HCT116 (cell line): ENCODE measurements around the gene TOM1. TPM values are rescaled to one million over a fixed set of nuclear protein-coding genes. Genes with fewer than 3 reads are reported as not detected.
A peak's percentile ranks its signal among the peaks of the same experiment; 100 is the strongest.

Experiments used
- ATAC-seq: fragments of 200-7000 bp; cut with Tn5 transposase; 2 replicates; pipeline ENCODE4 v1.9.1; 2020; ENCODE audit warnings: mild to moderate bottlenecking, moderate library complexity
- BruUV-seq: library from RNA; stranded (reverse); fragments of 400-500 nt; replicated peaks from 2 replicates; lab custom pipeline; 2021; lab: Mats Ljungman, UMichigan
- CTCF ChIA-PET: fragments of 300-600 bp; sonication (Branson Sonifier 250); formaldehyde crosslinking; loops from one replicate; lab custom pipeline; 2021; ENCODE audit warnings: antibody characterized with exemption; lab: Charles Lee
- POLR2A ChIA-PET: fragments of 300-600, 350-600 bp; sonication (Branson Sonifier 250); formaldehyde crosslinking; loops from one replicate; lab custom pipeline; 2021; ENCODE audit warnings: antibody characterized with exemption; lab: Charles Lee
- RAD21 ChIA-PET, 2 experiments: fragments of 300-600 bp; sonication (Branson Sonifier 250); formaldehyde crosslinking; loops; one replicate each; lab custom pipeline; 2023; ENCODE audit warnings: low total read pairs in 2 of 2; ENCODE audit not compliant: uncharacterized antibody in 2 of 2, unreplicated experiment in 2 of 2, low non-redundant PET in 1 of 2; lab: Charles Lee
- DNase-seq: peaks from one replicate; pipeline ENCODE4 v3.0.0-alpha.2; 2010; ENCODE audit warnings: low read depth, low spot score
- H2AFZ ChIP-seq: fragments of 200-600 bp; shearing (Covaris generic), sonication (generic); 2 replicates; pipeline ENCODE4 v1.6.1; 2017; ENCODE audit warnings: low read depth, mixed run types, mixed read lengths, antibody characterized with exemption, low read length; ENCODE audit not compliant: poor library complexity, severe bottlenecking
- H3K27ac ChIP-seq: 2 replicates; pipeline ENCODE4 v1.5.1; 2012; ENCODE audit warnings: low read depth, low read length
- H3K27me3 ChIP-seq: fragments of 200-600 bp; sonication (generic); 2 replicates; pipeline ENCODE4 v1.6.1; 2016; ENCODE audit warnings: mixed run types, low read length, mixed read lengths; ENCODE audit not compliant: insufficient read depth
- H3K36me3 ChIP-seq, 2 experiments: fragments of 200-500 bp in 1 of 2; fragments of 200-600 bp in 1 of 2; sonication (Bioruptor generic) in 1 of 2; sonication (generic) in 1 of 2; 2 replicates each; pipeline versions ENCODE4 v1.5.1 to v1.6.1; 2014 to 2016; ENCODE audit warnings: low read length in 2 of 2, inconsistent platforms in 1 of 2, mixed read lengths in 1 of 2, mixed run types in 1 of 2; ENCODE audit not compliant: insufficient read depth in 2 of 2, control insufficient read depth in 1 of 2
- H3K4me1 ChIP-seq, 2 experiments: fragments of 200-600 bp in 1 of 2; sonication (generic) in 1 of 2; 2 replicates each; pipeline versions ENCODE4 v1.5.1 to v1.6.1; 2012 to 2017; ENCODE audit warnings: low read length in 2 of 2, inconsistent platforms in 1 of 2, mild to moderate bottlenecking in 1 of 2, mixed read lengths in 1 of 2, mixed run types in 1 of 2, moderate library complexity in 1 of 2; ENCODE audit not compliant: insufficient read depth in 2 of 2, control insufficient read depth in 1 of 2
- H3K4me2 ChIP-seq: fragments of 200-600 bp; sonication (generic); 2 replicates; pipeline ENCODE4 v1.6.1; 2017; ENCODE audit warnings: mixed run types, low read length, mixed read lengths
- H3K4me3 ChIP-seq, 2 experiments: fragments of 200-600 bp in 1 of 2; sonication (generic) in 1 of 2; replicated peaks in 1 of 2; 2 replicates each; pipeline ENCODE4 v1.5.1; 2011 to 2016; ENCODE audit warnings: low read length in 2 of 2, control low read depth in 1 of 2, low read depth in 1 of 2, mild to moderate bottlenecking in 1 of 2, mixed read lengths in 1 of 2, mixed run types in 1 of 2
- H3K79me2 ChIP-seq: fragments of 200-600 bp; sonication (generic); 2 replicates; pipeline ENCODE4 v1.6.1; 2017; ENCODE audit warnings: mild to moderate bottlenecking, mixed run types, low read length, moderate library complexity, mixed read lengths; ENCODE audit not compliant: insufficient read depth
- H3K9ac ChIP-seq: fragments of 200-600 bp; sonication (generic); 2 replicates; pipeline ENCODE4 v1.6.1; 2016; ENCODE audit warnings: low read length, mixed read lengths
- H3K9me2 ChIP-seq: fragments of 200-600 bp; sonication (generic), shearing (Covaris generic); 2 replicates; pipeline ENCODE4 v1.6.1; 2017; ENCODE audit warnings: mixed run types, mild to moderate bottlenecking, moderate library complexity; ENCODE audit not compliant: insufficient read depth
- H3K9me3 ChIP-seq, 2 experiments: fragments of 200-500 bp in 1 of 2; fragments of 200-600 bp in 1 of 2; sonication (Bioruptor generic) in 1 of 2; sonication (generic) in 1 of 2; 2 replicates each; pipeline ENCODE4 v1.6.1; 2014 to 2017; ENCODE audit warnings: low read length in 2 of 2, mixed read lengths in 2 of 2, inconsistent platforms in 1 of 2, low read depth in 1 of 2, mild to moderate bottlenecking in 1 of 2, mixed run types in 1 of 2, moderate library complexity in 1 of 2; ENCODE audit not compliant: control insufficient read depth in 1 of 2, insufficient read depth in 1 of 2
- H4K20me1 ChIP-seq: fragments of 200-600 bp; sonication (generic), shearing (Covaris generic); 2 replicates; pipeline ENCODE4 v1.6.1; 2017; ENCODE audit warnings: mixed run types, mild to moderate bottlenecking, moderate library complexity; ENCODE audit not compliant: insufficient read depth
- CTCF ChIP-seq, 3 experiments: fragments of 200-600 bp in 1 of 3; sonication (generic) in 1 of 3; IDR thresholded peaks in 2 of 3; conservative IDR thresholded peaks in 1 of 3; 2 replicates each; pipeline ENCODE4 v1.5.1; 2012 to 2017; ENCODE audit warnings: low read depth in 2 of 3, low read length in 2 of 3, antibody characterized with exemption in 1 of 3, borderline replicate concordance in 1 of 3, control low read depth in 1 of 3, mild to moderate bottlenecking in 1 of 3, mixed read lengths in 1 of 3, mixed run types in 1 of 3, moderate library complexity in 1 of 3; ENCODE audit not compliant: insufficient read depth in 1 of 3
- EGR1 ChIP-seq: IDR thresholded peaks from 2 replicates; pipeline ENCODE4 v1.6.1; 2012; ENCODE audit warnings: low read depth
- ELF1 ChIP-seq: IDR thresholded peaks from 2 replicates; pipeline ENCODE4 v1.6.1; 2012; ENCODE audit warnings: low read depth, borderline replicate concordance
- MAX ChIP-seq: IDR thresholded peaks from 2 replicates; pipeline ENCODE4 v1.6.1; 2012
- POLR2A ChIP-seq: IDR thresholded peaks from 2 replicates; pipeline ENCODE4 v1.7.0; 2011; ENCODE audit warnings: borderline replicate concordance; ENCODE audit not compliant: insufficient read depth, insufficient read length; ENCODE audit errors: extremely low read depth
- POLR2AphosphoS5 ChIP-seq: IDR thresholded peaks from 2 replicates; pipeline ENCODE4 v1.6.1; 2011; ENCODE audit warnings: mild to moderate bottlenecking, low read depth, low read length, moderate library complexity
- SIN3A ChIP-seq: IDR thresholded peaks from 2 replicates; pipeline ENCODE4 v1.6.1; 2012; ENCODE audit warnings: low read depth
- SP1 ChIP-seq: IDR thresholded peaks from 2 replicates; pipeline ENCODE4 v1.6.1; 2012; ENCODE audit warnings: low read depth
- SRF ChIP-seq: IDR thresholded peaks from 2 replicates; pipeline ENCODE4 v1.6.1; 2012; ENCODE audit warnings: low read depth
- TCF7L2 ChIP-seq: IDR thresholded peaks from 2 replicates; pipeline ENCODE4 v1.7.0; 2011; ENCODE audit warnings: borderline replicate concordance, inconsistent platforms; ENCODE audit not compliant: insufficient read depth, insufficient read length; ENCODE audit errors: extremely low read depth
- YY1 ChIP-seq: IDR thresholded peaks from 2 replicates; pipeline ENCODE4 v1.6.1; 2011; ENCODE audit warnings: low read length, low read depth, moderate library complexity, mild to moderate bottlenecking; ENCODE audit not compliant: insufficient replicate concordance; ENCODE audit errors: extremely low read depth
- ZFX ChIP-seq: fragments of 450-650 bp; IDR thresholded peaks from 2 replicates; pipeline ENCODE4 v1.6.1; 2017
- ZNF274 ChIP-seq: fragments of 200-500 bp; sonication (Bioruptor generic); IDR thresholded peaks from 2 replicates; pipeline ENCODE4 v1.6.1; 2014; ENCODE audit warnings: mild to moderate bottlenecking, low read depth, low read length, inconsistent platforms
- intact Hi-C: fragments of 100-400 bp; cut with micrococcal nuclease; formaldehyde crosslinking; loops from 2 replicates; pipeline ENCODE4 v1.10.0; 2022
- total RNA-seq: library from RNA; stranded (reverse); gene quantifications from one replicate; pipeline ENCODE4 v1.2.1, GENCODE V29; 2021; ENCODE audit not compliant: unreplicated experiment
- TF ChIP-seq, protein P1 (sequence below): IDR thresholded peaks from 2 replicates; pipeline ENCODE4 v1.6.1; 2011; ENCODE audit warnings: mild to moderate bottlenecking, low read length, moderate library complexity; ENCODE audit not compliant: insufficient replicate concordance; ENCODE audit errors: extremely low read depth

The TOM1 gene
- total RNA-seq, 1 experiment from 2014 or later = 18.0 TPM

GRCh38 chr22:35369996-35370395, 70.3 kb downstream of the TOM1 start:
- intact Hi-C loops = loop anchor here (10.0 kb wide), 1 partner anchor 465 kb away; no protein-coding TSS in a partner anchor
- peak overlapping the region; percentile 11 for H2AFZ ChIP-seq

GRCh38 chr22:35373781-35374180, 74.1 kb downstream of the TOM1 start:
- ChIA-PET RAD21 (no interaction called here), CTCF (no interaction called here), POLR2A (no interaction called here)
- Histone ChIP-seq H3K36me3 (no peaks in the 10 kb centered on the region), H2AFZ (no peak overlapping the region), H3K27me3 (no peaks in the 10 kb centered on the region), H3K4me2 (no peak overlapping the region), H3K27ac (no peak overlapping the region), H3K4me3 (no peak overlapping the region), H3K79me2 (no peaks in the 10 kb centered on the region), H4K20me1 (no peaks in the 10 kb centered on the region), H3K9me3 (no peaks in the 10 kb centered on the region), H3K4me1 (peaks cover 36 to 79% of the 10 kb centered on the region in 2 experiments), H3K9me2 (no peaks in the 10 kb centered on the region), H3K9ac (no peak overlapping the region)
- DNase-seq (no peak), ATAC-seq (no peak)
- intact Hi-C loops = loop anchor here (10.0 kb wide), 1 partner anchor 461 kb away; no protein-coding TSS in a partner anchor
- BruUV-seq = no TSS peak
- TF ChIP-seq POLR2A = no peak
- no peak for TF ChIP-seq CTCF (IDR thresholded peaks at IDR 0.05 in 2 of 3, conservative IDR thresholded peaks at IDR 0.05 in 1 of 3; ENCODE audit: borderline replicate concordance in 1 of 3, insufficient read depth in 1 of 3, low read depth in 2 of 3, low read length in 2 of 3)
- no peak for TF ChIP-seq ELF1
- no peak for TF ChIP-seq YY1
- TF ChIP-seq MAX = no peak
- TF ChIP-seq SIN3A = no peak
- no peak for TF ChIP-seq TCF7L2
- TF ChIP-seq ZNF274 = no peak
- TF ChIP-seq SP1 = no peak
- TF ChIP-seq, protein P1, sequence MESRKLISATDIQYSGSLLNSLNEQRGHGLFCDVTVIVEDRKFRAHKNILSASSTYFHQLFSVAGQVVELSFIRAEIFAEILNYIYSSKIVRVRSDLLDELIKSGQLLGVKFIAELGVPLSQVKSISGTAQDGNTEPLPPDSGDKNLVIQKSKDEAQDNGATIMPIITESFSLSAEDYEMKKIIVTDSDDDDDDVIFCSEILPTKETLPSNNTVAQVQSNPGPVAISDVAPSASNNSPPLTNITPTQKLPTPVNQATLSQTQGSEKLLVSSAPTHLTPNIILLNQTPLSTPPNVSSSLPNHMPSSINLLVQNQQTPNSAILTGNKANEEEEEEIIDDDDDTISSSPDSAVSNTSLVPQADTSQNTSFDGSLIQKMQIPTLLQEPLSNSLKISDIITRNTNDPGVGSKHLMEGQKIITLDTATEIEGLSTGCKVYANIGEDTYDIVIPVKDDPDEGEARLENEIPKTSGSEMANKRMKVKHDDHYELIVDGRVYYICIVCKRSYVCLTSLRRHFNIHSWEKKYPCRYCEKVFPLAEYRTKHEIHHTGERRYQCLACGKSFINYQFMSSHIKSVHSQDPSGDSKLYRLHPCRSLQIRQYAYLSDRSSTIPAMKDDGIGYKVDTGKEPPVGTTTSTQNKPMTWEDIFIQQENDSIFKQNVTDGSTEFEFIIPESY = no peak
- TF ChIP-seq EGR1 = no peak
- TF ChIP-seq SRF = no peak

More at GRCh38 chr22:35369996-35370395, 70.3 kb downstream of the TOM1 start:
- ChIA-PET POLR2A (interaction anchor here (1.1 to 3.5 kb wide), 2 partner anchors 11 kb away, joined by 3 to 17 read pairs; partner anchors contain the start of gene HMOX1), RAD21 (no interaction called here), CTCF (no interaction called here)
- no peak overlapping the region for H3K27ac ChIP-seq
- BruUV-seq = no TSS peak
- H3K79me2 ChIP-seq = no peaks in the 10 kb centered on the region
- no peak overlapping the region for H3K9ac ChIP-seq
- H4K20me1 ChIP-seq = no peaks in the 10 kb centered on the region
- DNase-seq (no peak), ATAC-seq (no peak)
- no peaks in the 10 kb centered on the region for H3K27me3 ChIP-seq
- peaks cover 48 to 82% of the 10 kb centered on the region in 2 experiments for H3K4me1 ChIP-seq
- H3K9me2 ChIP-seq = no peaks in the 10 kb centered on the region
- H3K4me2 ChIP-seq = peak overlapping the region; percentile 17; the same call in 1 of the 2 replicates
- H3K36me3 ChIP-seq = no peaks in the 10 kb centered on the region
- TF ChIP-seq ZFX = no peak
- no peak for TF ChIP-seq POLR2AphosphoS5
- no peak overlapping the region for H3K4me3 ChIP-seq
- no peaks in the 10 kb centered on the region for H3K9me3 ChIP-seq
